ENCODE results near the gene PRKCD.

GRCh38 chr3:53147151-53147902, 13.7 kb upstream of the PRKCD start:
- TF ChIP-seq RARB (CRISPR knock-in tag; IDR thresholded peaks at IDR 0.05) (no peak), ZC3H10 (CRISPR knock-in tag; IDR thresholded peaks at IDR 0.05) (no peak), POU6F1 (CRISPR knock-in tag; IDR thresholded peaks at IDR 0.05; ENCODE audit: borderline replicate concordance, low read depth) (no peak), ZFP3 (CRISPR knock-in tag; IDR thresholded peaks at IDR 0.05) (no peak), ARNTL (CRISPR knock-in tag; IDR thresholded peaks at IDR 0.05; ENCODE audit: borderline replicate concordance, low read depth) (no peak), ISL1 (CRISPR knock-in tag; IDR thresholded peaks at IDR 0.05) (no peak), ZNF8 (CRISPR knock-in tag; IDR thresholded peaks at IDR 0.05) (no peak), ZNF565 (CRISPR knock-in tag; conservative IDR thresholded peaks at IDR 0.05; ENCODE audit: low read depth) (no peak), PATZ1 (CRISPR knock-in tag; IDR thresholded peaks at IDR 0.05; ENCODE audit: borderline replicate concordance) (no peak), TSHZ2 (CRISPR knock-in tag; IDR thresholded peaks at IDR 0.05) (no peak), CSDC2 (CRISPR knock-in tag; IDR thresholded peaks at IDR 0.05) (no peak), TOX (CRISPR knock-in tag; IDR thresholded peaks at IDR 0.05; ENCODE audit: borderline replicate concordance) (no peak), TCF4 (CRISPR knock-in tag; IDR thresholded peaks at IDR 0.05; ENCODE audit: borderline replicate concordance) (no peak)

Measured in SK-N-SH treated with all-trans-retinoic acid at 6 μM for 48 hours (cell line).